Kidney glomerular epithelial cell (primary cell): ENCODE data around the gene FOXP1.
"Not testable (repeated sequence)": the region's sequence is repeated elsewhere in the genome, so short reads cannot be mapped to it uniquely, and the experiment has no call there.

Experiments
- DNase-seq: peaks from one replicate; lab custom pipeline; 2025; lab: John Stamatoyannopoulos, UW

FOXP1 gene

GRCh38 chr3:71451812-71452211 lies 131.7 kb downstream of the FOXP1 start:
- no peak for DNase-seq

DNA sequence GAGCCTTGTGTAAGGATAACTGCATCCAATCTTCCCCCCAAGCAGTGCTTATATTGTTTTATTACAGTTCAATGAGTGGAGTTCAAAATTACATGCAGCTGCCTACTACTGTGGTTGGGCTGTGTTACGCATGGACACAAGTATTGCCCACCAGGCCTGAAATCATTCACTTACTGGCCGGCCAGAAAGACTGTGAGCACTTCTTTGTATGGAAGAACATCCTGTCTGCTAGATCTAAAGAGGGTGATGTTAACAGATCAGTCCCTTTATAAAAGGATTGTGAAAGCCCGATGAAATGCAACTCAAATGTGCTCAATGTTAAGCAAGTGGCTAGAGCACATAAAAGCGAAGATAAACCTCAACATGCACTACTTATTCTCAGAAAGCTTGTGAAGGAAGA lies 132.5 kb downstream of the FOXP1 start:
- DNase-seq, result no peak

DNA sequence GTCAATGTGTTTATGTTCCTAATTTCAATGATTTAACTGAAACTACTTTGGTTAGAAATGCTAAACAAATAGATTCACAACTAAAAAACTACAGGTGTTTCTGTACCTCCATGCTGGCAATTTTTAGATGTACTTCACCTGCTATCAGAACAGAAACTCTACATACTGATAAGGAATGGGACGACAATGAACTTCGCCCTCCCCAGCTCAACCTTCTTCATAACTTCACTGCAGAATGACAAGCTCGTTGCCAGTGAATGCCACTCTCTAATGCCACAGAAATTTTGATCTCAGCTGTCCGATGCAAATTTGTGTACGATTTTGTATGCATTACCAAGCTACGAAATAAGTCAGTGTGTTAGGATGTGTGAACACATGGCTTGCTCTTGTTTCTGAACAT lies 133.4 kb downstream of the FOXP1 start:
- DNase-seq, result no peak

DNA sequence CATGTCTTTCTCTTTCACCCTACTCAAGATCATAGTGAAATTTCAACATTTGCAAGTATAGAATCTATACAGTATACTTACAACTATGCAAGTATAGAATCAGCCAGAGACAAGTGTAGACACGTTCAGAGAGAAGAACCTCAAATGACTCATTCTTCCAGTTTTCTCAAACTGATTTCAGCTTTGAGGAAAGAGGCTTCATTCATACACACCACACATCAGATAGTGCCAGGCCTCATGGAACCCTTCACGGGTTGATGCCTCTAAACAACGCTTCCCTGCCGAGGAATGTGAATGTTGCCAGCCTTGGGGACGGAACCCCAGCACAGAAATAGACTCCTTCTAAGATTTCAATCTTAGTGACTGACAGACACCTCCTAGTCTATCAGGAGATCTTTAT lies 135.7 kb downstream of the FOXP1 start:
- peak; percentile 41 for DNase-seq

- DNase-seq, result no peak
Measured at GRCh38 chr3:71447197-71447596, 136.3 kb downstream of the FOXP1 start.

DNA sequence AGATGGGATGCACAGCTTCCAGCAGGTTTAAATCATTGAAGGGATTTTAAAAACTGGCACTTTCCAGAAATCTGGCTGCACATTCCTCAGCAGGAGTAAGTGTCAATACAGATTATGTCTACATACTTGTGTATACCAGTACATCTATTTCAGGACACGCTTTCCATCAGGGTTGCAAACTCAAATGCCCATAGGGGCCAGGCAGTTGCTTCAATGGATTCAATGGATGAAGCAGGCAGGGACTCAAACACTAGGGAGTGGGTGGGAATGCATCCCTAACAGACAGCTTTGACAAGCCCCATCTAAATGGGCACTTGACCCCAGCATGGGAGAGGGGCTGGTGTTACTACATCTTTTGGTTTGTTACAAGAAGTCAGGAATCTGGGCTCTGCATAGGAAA lies 136.8 kb downstream of the FOXP1 start:
- no peak for DNase-seq

GRCh38 chr3:71446260-71446659 lies 137.3 kb downstream of the FOXP1 start:
- no peak for DNase-seq

DNA sequence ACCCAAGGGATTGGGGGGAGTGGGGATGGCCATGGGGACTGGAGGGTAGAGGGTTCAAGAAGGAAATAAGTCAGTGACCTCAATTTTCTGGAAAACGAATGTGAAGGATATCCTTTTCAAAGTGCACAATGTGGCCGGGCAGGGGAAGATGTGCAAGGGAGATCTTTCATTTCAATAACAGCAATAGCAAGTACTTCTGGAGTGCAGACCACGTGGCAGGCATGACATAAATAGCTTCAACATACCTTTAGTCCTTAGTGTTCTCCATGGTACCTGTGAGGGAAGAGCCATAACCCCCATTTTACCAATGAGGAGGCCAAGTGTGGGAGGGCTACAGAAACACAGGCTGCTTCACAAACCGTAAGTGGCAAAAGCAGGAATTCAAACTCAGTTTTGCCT lies 138.7 kb downstream of the FOXP1 start:
- no peak for DNase-seq

DNA sequence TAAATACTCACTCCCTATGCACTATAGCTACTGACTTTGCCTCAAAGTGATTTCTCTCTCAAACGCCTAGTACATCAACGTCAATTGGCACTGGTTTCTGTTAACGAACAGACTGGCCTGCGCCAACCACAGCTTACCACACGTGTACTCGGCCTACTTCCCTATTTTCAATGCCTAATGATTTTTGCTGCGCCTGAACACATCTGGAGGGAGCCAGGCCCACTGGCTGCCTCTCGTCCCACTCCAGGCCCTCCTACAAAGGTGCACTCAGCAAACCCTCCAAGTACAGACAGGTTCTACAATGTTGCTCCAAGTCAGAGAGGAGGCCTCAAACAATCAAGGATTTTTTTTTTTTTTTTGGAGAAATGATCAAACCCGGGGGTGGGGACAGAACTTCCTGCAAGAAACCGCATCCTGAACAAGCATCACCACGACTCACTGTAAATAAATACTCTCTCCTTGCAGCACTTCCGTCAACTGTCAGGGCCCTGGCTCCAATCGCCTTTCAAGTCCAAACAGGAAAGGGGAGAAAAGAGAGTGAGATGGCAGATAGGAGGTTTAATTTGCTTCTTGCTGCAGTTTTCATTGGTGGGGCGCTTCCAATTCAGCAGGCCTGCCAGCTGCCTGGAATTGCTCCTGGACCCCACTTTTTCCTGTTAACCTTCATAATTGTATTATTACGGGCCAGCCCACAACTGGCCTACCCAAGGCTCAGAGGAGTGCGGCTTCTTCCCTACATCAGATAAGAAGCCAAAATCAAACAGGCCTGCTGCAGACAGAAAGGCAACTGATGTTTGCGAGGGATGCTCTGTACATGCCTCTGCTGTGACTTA lies 139.3 kb downstream of the FOXP1 start:
- peak; percentile 34 for DNase-seq

DNA sequence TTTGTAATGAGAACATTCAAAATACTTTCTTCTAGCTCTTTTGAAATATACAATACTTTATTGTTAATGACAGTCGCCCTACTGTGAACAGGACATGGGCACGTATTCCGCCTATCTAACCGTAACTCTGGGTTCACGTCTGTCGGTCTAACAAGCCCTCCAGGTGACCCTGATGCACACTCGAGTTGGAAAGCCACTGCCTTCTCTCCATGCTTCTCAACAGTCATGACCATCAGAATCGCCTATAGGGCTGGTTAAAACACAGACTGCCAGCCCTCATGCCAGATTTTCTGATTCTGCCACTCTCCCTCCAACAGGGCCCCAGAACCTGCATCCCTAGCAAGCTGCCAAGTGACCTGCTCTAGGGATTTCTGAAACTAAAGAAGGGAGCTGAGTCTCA lies 140.2 kb downstream of the FOXP1 start:
- DNase-seq, result no peak

GRCh38 chr3:71442652-71443042 lies 140.9 kb downstream of the FOXP1 start:
- no peak for DNase-seq

GRCh38 chr3:71441925-71442651 lies 141.4 kb downstream of the FOXP1 start:
- no peak for DNase-seq

DNA sequence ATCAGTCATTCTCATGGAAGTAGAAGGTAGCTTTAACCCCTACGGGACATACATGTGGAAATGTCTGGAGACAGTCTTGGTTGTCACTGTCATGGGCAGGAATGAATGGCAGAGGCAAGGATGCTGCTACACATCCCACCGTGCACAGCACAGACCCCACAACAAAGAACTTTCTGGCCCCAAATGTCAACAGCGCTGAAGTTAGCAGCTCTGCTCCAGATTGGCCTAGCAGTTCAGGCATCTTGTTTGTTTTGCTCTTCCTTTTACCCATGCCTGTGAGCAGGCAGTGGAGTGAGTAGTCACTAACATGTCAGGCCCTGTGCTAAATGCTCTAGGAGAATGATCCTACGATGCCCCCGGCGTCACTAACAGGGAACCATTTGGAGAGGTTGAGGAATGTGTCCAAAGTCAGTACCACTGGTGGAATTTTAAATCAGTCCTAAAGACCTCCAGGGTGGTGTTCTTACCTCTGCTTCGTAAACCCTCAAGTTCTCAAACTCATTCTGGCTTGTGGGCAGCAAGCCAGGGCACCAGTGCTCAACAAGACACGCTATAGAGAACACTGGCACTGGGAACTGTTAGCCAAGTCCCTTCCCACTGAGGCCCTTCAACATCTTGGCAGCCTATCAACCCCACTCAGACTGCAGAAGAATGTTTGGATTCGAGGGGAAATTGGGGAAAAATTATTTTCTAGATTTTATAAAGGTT lies 142.2 kb downstream of the FOXP1 start:
- no peak for DNase-seq

DNA sequence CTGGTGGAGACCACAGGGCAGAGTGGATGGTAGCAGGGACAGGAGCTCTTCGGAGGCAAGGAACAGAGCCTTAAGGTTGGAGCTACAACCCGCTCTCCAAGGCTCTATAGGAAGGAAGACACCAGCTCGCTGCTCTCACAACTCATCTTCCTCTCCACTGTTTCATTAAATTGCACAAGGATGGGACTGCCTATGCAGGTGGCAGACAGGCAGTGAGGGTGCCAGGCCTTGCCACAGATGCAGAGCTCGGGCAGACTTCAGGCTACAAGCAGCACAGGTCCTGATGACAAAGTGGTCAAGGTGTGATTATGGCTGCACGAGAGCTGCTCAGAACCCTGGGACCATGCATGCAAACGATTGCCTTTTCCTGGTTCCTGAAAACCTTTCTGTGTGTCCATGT lies 144.6 kb downstream of the FOXP1 start:
- no peak for DNase-seq

DNA sequence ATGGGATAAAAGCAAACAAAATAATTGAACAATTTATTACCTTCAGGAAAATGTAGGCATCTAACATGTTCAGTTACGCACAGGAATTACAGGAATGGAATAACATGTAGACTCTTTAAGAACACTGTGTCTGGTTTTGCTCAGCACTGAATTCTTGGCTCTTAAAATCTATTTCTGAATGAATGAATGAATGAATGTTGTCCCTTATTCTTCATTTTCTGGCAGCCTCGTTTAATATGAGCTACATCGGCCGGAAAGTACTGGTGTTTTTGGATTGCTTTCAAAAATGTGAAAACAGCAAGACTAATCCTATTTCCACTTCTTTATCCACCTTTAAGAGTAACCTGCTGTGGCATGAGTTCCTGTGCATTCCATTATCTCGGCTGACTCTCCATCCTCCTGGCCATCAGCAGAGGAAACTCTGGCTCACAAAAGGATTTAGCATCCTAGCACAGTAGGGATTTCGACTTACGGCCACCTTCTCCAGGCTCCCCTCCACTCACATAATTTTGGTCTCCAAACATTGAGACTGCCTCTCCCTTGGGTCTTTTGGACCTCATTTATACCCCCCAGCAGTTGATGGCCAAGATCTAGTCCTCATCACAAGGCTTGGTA lies 145.3 kb downstream of the FOXP1 start:
- DNase-seq, result no peak

GRCh38 chr3:71436337-71436736 lies 147.2 kb downstream of the FOXP1 start:
- DNase-seq, result no peak

GRCh38 chr3:71435836-71436235 lies 147.7 kb downstream of the FOXP1 start:
- DNase-seq, result not testable (repeated sequence)

DNA sequence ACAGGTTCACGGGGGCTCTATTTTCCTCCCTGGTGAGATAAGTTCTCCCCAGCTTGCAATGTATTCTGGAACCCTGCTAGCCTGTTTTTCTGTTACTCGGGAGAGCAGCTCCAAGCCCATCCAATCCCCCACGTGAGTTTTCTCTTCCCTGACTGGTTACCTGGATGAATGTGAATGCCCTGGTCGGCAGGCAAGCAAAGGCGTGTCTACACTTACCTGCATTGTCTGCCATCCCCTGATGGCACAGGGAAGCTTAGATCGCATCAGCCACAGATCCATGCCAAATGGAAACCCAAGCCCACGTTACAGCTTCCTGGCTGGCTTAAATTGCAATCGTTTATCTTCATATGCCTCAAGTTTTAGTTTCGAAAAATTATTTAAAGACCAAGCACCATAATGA lies 149.9 kb downstream of the FOXP1 start:
- DNase-seq, result no peak

DNA sequence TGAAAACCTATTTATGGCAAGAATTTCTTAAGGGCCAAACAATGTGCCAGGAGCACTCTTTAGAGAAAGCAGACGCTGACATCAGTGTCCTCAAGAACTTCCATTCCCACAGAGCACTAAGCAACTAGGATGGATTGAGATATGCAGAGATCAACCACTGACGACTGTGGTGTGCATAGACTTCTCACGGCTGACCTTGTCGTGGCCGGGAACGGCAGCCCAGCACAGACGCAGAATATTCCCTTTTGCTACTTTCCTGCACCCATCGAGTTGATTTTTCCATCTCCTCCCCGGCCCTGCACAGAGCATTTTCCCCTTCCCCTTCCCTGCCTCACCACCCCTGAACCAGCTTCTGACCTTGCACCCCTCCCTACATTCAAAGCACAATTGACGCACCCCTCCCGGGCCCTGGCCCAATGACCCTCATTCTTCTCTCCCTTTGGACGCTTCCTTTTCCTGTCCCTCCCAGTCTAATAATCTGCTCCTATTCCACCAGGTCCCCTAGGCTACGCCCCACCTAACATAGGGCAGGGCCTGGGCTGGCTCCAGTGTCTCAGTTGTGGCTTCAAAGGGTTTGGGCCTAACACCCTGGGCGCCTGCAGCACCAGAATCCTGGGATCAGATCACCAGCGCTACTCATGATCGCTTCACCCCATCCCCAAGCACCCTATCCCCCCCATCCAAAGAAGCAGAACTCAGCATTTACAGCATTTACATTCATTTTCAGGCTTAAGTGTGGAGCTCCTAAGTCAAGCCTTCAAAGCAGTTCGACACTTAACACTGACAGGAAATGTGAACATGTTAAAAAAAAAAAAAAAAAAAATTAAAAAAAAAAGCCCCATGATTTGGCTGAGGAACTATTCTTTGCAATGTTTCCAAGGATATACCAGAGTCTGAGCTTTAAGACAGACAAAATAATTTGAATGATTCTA lies 151.2 kb downstream of the FOXP1 start:
- no peak for DNase-seq

DNA sequence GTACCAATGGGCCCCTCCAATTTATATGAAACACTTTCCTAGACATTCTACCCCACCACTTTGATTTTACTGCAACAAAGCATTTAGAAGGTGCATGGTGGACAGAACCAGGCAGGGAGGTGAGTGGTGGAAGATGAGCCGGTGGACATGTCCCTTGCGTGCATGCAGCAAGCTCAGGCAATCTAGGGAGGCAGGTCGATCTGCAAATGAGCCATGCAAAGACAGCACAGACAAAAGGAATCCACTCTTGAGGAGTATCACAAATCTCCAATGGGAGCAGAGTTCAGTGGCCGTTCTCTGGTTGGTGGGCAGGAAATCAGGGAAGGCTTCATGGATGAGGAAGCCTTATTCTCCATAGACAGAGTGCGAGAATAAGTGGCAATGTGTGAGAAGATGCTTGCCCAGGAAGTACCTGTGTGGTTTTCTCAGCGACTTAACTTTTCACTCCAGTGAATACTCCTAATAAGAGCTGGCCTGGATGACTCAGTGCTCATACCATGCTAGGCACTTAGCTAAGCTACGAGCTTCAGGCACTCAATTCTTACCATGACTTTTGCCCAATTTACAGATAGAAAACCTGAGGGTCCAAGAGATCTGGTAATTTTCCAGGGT lies 152.5 kb downstream of the FOXP1 start:
- DNase-seq, result peak; percentile 77

- DNase-seq, result no peak
Measured at GRCh38 chr3:71429597-71429988, 153.9 kb downstream of the FOXP1 start.
